Smooth muscle cell (in vitro differentiated cells): ENCODE data around the gene TSHZ2. TPM values are rescaled to one million over a fixed set of nuclear protein-coding genes. Genes with fewer than 3 reads are reported as not detected.

Source experiments
- DNase-seq: peaks from one replicate; lab custom pipeline; 2025; ENCODE audit not compliant: unreplicated experiment; lab: John Stamatoyannopoulos, UW
- H2AFZ ChIP-seq: fragments of 200-600 bp; sonication (generic); 2 replicates; pipeline ENCODE4 v1.6.0; 2016; ENCODE audit warnings: antibody characterized with exemption, low read depth, mild to moderate bottlenecking
- H3F3A ChIP-seq: fragments of 200-600 bp; sonication (generic); 2 replicates; pipeline ENCODE4 v1.6.0; 2017; ENCODE audit warnings: antibody characterized with exemption, low read depth
- H3K27ac ChIP-seq: fragments of 200-600 bp; sonication (generic); 2 replicates; pipeline ENCODE4 v1.5.1; 2016; ENCODE audit warnings: low read depth, mild to moderate bottlenecking
- H3K27me3 ChIP-seq: fragments of 200-600 bp; sonication (generic); 2 replicates; pipeline ENCODE4 v1.6.1; 2016; ENCODE audit warnings: low read depth, mild to moderate bottlenecking
- H3K36me3 ChIP-seq: fragments of 200-600 bp; sonication (generic); 2 replicates; pipeline ENCODE4 v1.5.1; 2016; ENCODE audit warnings: low read depth
- H3K4me1 ChIP-seq: fragments of 200-600 bp; sonication (generic); 2 replicates; pipeline ENCODE4 v1.5.1; 2016; ENCODE audit warnings: low read depth
- H3K4me2 ChIP-seq: fragments of 200-600 bp; sonication (generic); 2 replicates; pipeline ENCODE4 v1.6.0; 2016; ENCODE audit warnings: mild to moderate bottlenecking
- H3K4me3 ChIP-seq: fragments of 200-600 bp; sonication (generic); 2 replicates; pipeline ENCODE4 v1.5.1; 2016; ENCODE audit warnings: mild to moderate bottlenecking
- H3K79me2 ChIP-seq: fragments of 200-600 bp; sonication (generic); 2 replicates; pipeline ENCODE4 v1.6.0; 2016; ENCODE audit warnings: low read depth, mild to moderate bottlenecking
- H3K9ac ChIP-seq: fragments of 200-600 bp; sonication (generic); 2 replicates; pipeline ENCODE4 v1.6.0; 2016; ENCODE audit warnings: low read depth
- H3K9me3 ChIP-seq: fragments of 200-600 bp; sonication (generic); replicated peaks from 2 replicates; pipeline ENCODE4 v1.5.1; 2016; ENCODE audit warnings: low read depth
- H4K20me1 ChIP-seq: fragments of 200-600 bp; sonication (generic); 2 replicates; pipeline ENCODE4 v1.6.0; 2016; ENCODE audit warnings: low read depth
- WGBS: methylation state at CpG from one replicate; pipeline ENCODE4 v1.1.7; 2016; ENCODE audit warnings: low lambda C conversion rate; 5-methylcytosine and 5-hydroxymethylcytosine counted together
- polyA plus RNA-seq: library from polyadenylated mRNA; unstranded; fragments of >200 nt; fragmentation: Nextera tagmentation; extraction: Ambion mirVana; gene quantifications from 2 replicates; pipeline ENCODE4 v1.2.1, GENCODE V29; 2016
- total RNA-seq: library from RNA; depleted of rRNA; stranded (reverse); fragments of >200 nt; gene quantifications from 2 replicates; pipeline ENCODE4 v1.2.3, GENCODE V29; 2014
- TF ChIP-seq, protein P1 (sequence below): fragments of 200-600 bp; sonication (generic); IDR thresholded peaks from 2 replicates; pipeline ENCODE4 v1.5.1; 2017; ENCODE audit warnings: borderline replicate concordance, mild to moderate bottlenecking, antibody characterized with exemption; ENCODE audit not compliant: insufficient read depth, poor library complexity, severe bottlenecking

The TSHZ2 gene
- total and polyA plus RNA-seq, 2 experiments from 2014 or later: 4.8 to 6.6 TPM

GRCh38 chr20:53071833-53072232 is 99.7 kb downstream of the TSHZ2 start:
- Histone ChIP-seq H3K27me3 (no peaks in the 10 kb centered on the region), H3K79me2 (no peaks in the 10 kb centered on the region), H3F3A (no peaks in the 10 kb centered on the region), H3K9ac (no peak overlapping the region), H3K4me1 (peaks cover 11% of the 10 kb centered on the region), H3K4me2 (no peak overlapping the region), H2AFZ (no peak overlapping the region), H3K9me3 (no peaks in the 10 kb centered on the region), H3K27ac (no peak overlapping the region), H3K4me3 (no peak overlapping the region), H3K36me3 (no peaks in the 10 kb centered on the region), H4K20me1 (no peaks in the 10 kb centered on the region)
- DNase-seq: no peak
- TF ChIP-seq, protein P1, sequence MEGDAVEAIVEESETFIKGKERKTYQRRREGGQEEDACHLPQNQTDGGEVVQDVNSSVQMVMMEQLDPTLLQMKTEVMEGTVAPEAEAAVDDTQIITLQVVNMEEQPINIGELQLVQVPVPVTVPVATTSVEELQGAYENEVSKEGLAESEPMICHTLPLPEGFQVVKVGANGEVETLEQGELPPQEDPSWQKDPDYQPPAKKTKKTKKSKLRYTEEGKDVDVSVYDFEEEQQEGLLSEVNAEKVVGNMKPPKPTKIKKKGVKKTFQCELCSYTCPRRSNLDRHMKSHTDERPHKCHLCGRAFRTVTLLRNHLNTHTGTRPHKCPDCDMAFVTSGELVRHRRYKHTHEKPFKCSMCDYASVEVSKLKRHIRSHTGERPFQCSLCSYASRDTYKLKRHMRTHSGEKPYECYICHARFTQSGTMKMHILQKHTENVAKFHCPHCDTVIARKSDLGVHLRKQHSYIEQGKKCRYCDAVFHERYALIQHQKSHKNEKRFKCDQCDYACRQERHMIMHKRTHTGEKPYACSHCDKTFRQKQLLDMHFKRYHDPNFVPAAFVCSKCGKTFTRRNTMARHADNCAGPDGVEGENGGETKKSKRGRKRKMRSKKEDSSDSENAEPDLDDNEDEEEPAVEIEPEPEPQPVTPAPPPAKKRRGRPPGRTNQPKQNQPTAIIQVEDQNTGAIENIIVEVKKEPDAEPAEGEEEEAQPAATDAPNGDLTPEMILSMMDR: no peak
- WGBS: 90% methylated on average over 8 of the region's 8 CpGs

GRCh38 chr20:53072923-53073579 is 100.9 kb downstream of the TSHZ2 start:
- Histone ChIP-seq H3F3A (no peaks in the 10 kb centered on the region), H3K27me3 (no peaks in the 10 kb centered on the region), H3K4me3 (no peak overlapping the region), H3K4me2 (no peak overlapping the region), H3K27ac (no peak overlapping the region), H4K20me1 (no peaks in the 10 kb centered on the region), H3K36me3 (no peaks in the 10 kb centered on the region), H2AFZ (no peak overlapping the region), H3K9ac (no peak overlapping the region), H3K4me1 (peaks cover 11% of the 10 kb centered on the region), H3K9me3 (no peaks in the 10 kb centered on the region), H3K79me2 (no peaks in the 10 kb centered on the region)
- TF ChIP-seq, protein P1: no peak
- 89% methylated on average over 1 of the region's 1 CpG for WGBS
- no peak for DNase-seq

DNA sequence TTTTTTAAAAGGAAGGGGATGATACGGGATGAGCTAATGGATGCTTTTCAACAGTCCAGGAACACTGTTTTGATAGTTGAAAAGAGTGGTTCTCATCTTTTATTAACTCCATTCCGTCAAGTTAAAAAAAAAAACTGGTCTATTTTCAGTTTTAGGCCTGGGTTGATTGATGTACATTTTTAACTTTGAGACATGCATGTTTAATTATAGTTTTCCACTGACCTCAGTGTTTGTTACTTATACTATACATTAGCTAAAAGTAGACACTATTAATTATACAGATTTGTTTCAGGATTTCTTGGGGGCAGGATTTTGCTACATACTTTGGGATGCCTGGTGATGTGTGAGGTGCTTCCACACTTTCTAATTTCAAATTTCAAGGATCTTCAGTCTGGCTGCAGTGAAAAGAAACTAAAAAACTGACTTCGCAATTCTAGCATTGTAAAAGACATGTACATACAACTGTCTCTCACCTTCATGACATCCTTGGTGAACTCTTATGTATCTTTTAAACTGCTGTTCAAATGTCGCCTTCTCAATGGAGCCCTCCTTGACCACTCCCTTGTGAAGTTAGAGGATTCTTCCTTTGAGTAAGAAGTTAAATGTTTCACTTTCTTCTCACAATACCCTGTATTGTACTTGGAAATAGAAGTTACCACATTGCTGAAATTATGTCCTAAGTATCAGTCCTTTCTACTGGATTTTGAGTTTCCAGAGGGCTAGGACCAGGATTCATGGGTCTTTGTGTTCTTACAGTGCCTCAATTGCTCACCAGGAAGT is 101.7 kb downstream of the TSHZ2 start:
- Histone ChIP-seq H3K27me3 (no peaks in the 10 kb centered on the region), H4K20me1 (no peaks in the 10 kb centered on the region), H2AFZ (no peak overlapping the region), H3F3A (no peaks in the 10 kb centered on the region), H3K4me1 (peaks cover 11% of the 10 kb centered on the region), H3K9me3 (no peaks in the 10 kb centered on the region), H3K9ac (no peak overlapping the region), H3K79me2 (no peaks in the 10 kb centered on the region), H3K4me3 (no peak overlapping the region), H3K27ac (no peak overlapping the region), H3K4me2 (no peak overlapping the region), H3K36me3 (no peaks in the 10 kb centered on the region)
- 92% methylated on average over 4 of the region's 4 CpGs for WGBS
- TF ChIP-seq, protein P1: no peak
- no peak for DNase-seq
